ENCODE results near the gene AKT1. TPM values are rescaled to one million over a fixed set of nuclear protein-coding genes. Genes with fewer than 3 reads are reported as not detected.
"Not testable (repeated sequence)": the region's sequence is repeated elsewhere in the genome, so short reads cannot be mapped to it uniquely, and the experiment has no call there.

The AKT1 gene
- total and polyA plus RNA-seq, 7 donors, result 86.2 to 180 (median 116) TPM

- H3K4me1 ChIP-seq, result peaks cover 0 to 9% (median 5%) of the 10 kb centered on the region in 4 donors
- intact Hi-C loops (cut with DNase I), result no loop called here
- 80 to 81% methylated on average over 5 of the region's 5 CpGs for WGBS, 2 donors
Observed at GRCh38 chr14:104730487-104730886, 65.1 kb downstream of the AKT1 start.

DNA sequence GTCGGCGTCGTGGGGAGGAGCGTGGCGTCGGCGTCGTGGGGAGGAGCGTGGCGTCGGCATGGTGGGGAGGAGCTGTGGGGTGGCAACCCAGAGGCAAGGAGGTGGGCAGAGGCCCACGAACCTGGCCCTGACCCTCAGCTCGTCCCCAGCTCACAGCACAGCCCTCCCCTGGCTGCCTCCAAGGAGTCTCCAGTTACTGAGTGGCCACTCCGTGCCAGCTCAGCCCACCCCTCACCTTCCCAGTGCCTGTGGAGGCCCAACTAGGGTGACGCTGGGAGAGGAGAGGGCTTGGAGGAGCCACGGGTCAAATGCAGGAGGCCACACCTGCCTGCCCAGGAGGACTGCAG lies 65.7 kb downstream of the AKT1 start:
- Histone ChIP-seq H3K4me3 (no peak overlapping the region), H3K4me1 (peaks cover 0 to 10% (median 10%) of the 10 kb centered on the region in 4 donors), H3K27ac (no peak overlapping the region), H3K36me3 (no peaks in the 10 kb centered on the region), H3K27me3 (peaks cover 6 to 31% (median 6%) of the 10 kb centered on the region in 3 donors), H3K9me3 (no peaks in the 10 kb centered on the region)
- TF ChIP-seq EP300 (IDR thresholded peaks at IDR 0.05) (no peak), POLR2AphosphoS5 (IDR thresholded peaks at IDR 0.05) (no peak), CTCF (IDR thresholded peaks at IDR 0.05) (no peak), POLR2A (IDR thresholded peaks at IDR 0.05) (no peak)
- no peak for DNase-seq
- intact Hi-C loops (cut with DNase I), result no loop called here
- WGBS, 2 donors, result 89 to 92% methylated on average over 16 of the region's 16 CpGs

More at GRCh38 chr14:104730487-104730886, 65.1 kb downstream of the AKT1 start:
- no peak for DNase-seq
- Histone ChIP-seq H3K27ac (no peak overlapping the region), H3K27me3 (peaks cover 0 to 24% (median 5%) of the 10 kb centered on the region in 3 donors), H3K36me3 (no peaks in the 10 kb centered on the region), H3K4me3 (no peak overlapping the region), H3K9me3 (no peaks in the 10 kb centered on the region)
- no peak for TF ChIP-seq POLR2AphosphoS5 (IDR thresholded peaks at IDR 0.05)
- TF ChIP-seq POLR2A (IDR thresholded peaks at IDR 0.05), result no peak
- TF ChIP-seq CTCF (IDR thresholded peaks at IDR 0.05), result no peak
- no peak for TF ChIP-seq EP300 (IDR thresholded peaks at IDR 0.05)

DNA sequence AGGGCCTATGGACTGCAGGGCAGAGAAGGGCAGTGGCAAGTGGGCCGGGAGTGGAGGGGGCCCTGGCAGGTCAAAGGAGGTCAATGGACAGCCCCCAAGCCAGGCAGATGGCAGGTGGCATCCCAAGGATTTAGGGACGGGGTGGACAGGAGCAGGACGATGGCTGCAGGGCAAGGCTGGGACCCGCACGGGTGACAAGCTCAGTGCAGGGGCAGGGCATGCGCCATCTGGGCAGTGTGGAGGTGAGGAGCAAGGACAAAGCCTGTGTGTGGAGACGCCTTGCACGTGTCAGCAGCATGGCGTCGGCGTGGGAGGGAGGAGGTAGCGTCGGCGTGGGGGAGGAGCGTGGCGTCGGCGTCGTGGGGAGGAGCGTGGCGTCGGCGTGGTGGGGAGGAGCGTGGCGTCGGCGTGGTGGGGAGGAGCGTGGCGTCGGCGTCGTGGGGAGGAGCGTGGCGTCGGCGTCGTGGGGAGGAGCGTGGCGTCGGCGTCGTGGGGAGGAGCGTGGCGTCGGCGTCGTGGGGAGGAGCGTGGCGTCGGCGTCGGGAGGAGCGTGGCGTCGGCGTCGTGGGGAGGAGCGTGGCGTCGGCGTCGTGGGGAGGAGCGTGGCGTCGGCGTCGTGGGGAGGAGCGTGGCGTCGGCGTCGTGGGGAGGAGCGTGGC lies 66.2 kb downstream of the AKT1 start:
- DNase-seq; H3K4me3 ChIP-seq; intact Hi-C loops (cut with DNase I); H3K27ac ChIP-seq; H3K36me3 ChIP-seq; H3K9me3 ChIP-seq: not testable (repeated sequence)
- H3K27me3 ChIP-seq, result peaks cover 6 to 36% (median 7%) of the 10 kb centered on the region in 3 donors
- 95 to 96% methylated on average over 63 to 73 of the region's 73 CpGs for WGBS, 2 donors
- H3K4me1 ChIP-seq, result peaks cover 0 to 15% (median 15%) of the 10 kb centered on the region in 4 donors

GRCh38 chr14:104728631-104729030 lies 66.9 kb downstream of the AKT1 start:
- H3K27me3 ChIP-seq, result peaks cover 6 to 38% (median 7%) of the 10 kb centered on the region in 3 donors
- intact Hi-C loops (cut with DNase I), result no loop called here
- no peaks in the 10 kb centered on the region for H3K36me3 ChIP-seq
- TF ChIP-seq POLR2A (IDR thresholded peaks at IDR 0.05), result no peak
- TF ChIP-seq POLR2AphosphoS5 (IDR thresholded peaks at IDR 0.05), result no peak
- no peak for TF ChIP-seq CTCF (IDR thresholded peaks at IDR 0.05)
- TF ChIP-seq EP300 (IDR thresholded peaks at IDR 0.05), result no peak
- no peaks in the 10 kb centered on the region for H3K9me3 ChIP-seq
- H3K4me1 ChIP-seq, result peaks cover 0 to 22% (median 21%) of the 10 kb centered on the region in 4 donors
- no peak for DNase-seq
- 90 to 92% methylated on average over 17 of the region's 17 CpGs for WGBS, 2 donors
- no peak overlapping the region for H3K27ac ChIP-seq
- no peak overlapping the region for H3K4me3 ChIP-seq

GRCh38 chr14:104726600-104727451 lies 68.7 kb downstream of the AKT1 start:
- Histone ChIP-seq H3K9me3 (no peaks in the 10 kb centered on the region), H3K36me3 (no peaks in the 10 kb centered on the region), H3K27ac (no peak overlapping the region), H3K27me3 (peaks cover 6 to 38% (median 7%) of the 10 kb centered on the region in 3 donors), H3K4me1 (peaks cover 0 to 40% (median 38%) of the 10 kb centered on the region in 4 donors), H3K4me3 (no peak overlapping the region)
- no peak for DNase-seq
- intact Hi-C loops (cut with DNase I), result no loop called here
- TF ChIP-seq CTCF (IDR thresholded peaks at IDR 0.05) (no peak), POLR2A (IDR thresholded peaks at IDR 0.05) (no peak), EP300 (IDR thresholded peaks at IDR 0.05) (no peak), POLR2AphosphoS5 (IDR thresholded peaks at IDR 0.05) (no peak)
- 55 to 71% methylated on average over 21 of the region's 21 CpGs for WGBS, 2 donors
